ENCODE results near the gene OSCP1. TPM values are rescaled to one million over a fixed set of nuclear protein-coding genes. Genes with fewer than 3 reads are reported as not detected.

Gene OSCP1
- total RNA-seq, 2 experiments from 2014 or later: 1.3 to 1.7 TPM

DNA sequence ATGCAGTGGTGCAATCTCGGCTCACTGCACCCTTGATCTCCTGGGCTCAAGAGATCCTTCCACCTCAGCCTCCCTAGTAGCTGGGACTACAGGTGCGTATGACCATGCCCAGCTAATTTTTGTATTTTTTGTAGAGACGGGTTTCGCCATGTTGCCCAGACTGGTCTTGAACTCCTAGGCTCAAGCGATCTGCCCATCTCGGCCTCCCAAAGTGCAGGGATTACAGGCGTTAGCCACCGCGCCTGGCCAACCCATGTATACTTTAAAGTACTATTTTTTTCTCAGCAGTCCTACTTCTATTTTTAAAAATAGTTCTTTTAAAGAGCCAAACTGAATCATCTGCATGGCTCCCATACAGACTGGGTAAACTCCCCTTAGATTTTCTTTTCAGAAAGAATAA is 68.0 kb downstream of the OSCP1 start:
- H3K36me3 Mint-ChIP-seq (ENCODE audit: low read depth): peaks cover 33% of the 10 kb centered on the region
- H3K27ac Mint-ChIP-seq: no peak overlapping the region
- peaks cover 69% of the 10 kb centered on the region for H3K4me1 Mint-ChIP-seq
- ChIA-PET POLR2A (no interaction called here), CTCF (interaction anchor here (1.9 to 7.2 kb wide), 2 partner anchors 10 to 14 kb away, joined by 6 to 66 read pairs; no protein-coding TSS in a partner anchor)
- H3K4me3 Mint-ChIP-seq: no peak overlapping the region
- DNase-seq: no peak
- H3K27me3 Mint-ChIP-seq: no peaks in the 10 kb centered on the region
- H3K9me3 Mint-ChIP-seq: no peaks in the 10 kb centered on the region

DNA sequence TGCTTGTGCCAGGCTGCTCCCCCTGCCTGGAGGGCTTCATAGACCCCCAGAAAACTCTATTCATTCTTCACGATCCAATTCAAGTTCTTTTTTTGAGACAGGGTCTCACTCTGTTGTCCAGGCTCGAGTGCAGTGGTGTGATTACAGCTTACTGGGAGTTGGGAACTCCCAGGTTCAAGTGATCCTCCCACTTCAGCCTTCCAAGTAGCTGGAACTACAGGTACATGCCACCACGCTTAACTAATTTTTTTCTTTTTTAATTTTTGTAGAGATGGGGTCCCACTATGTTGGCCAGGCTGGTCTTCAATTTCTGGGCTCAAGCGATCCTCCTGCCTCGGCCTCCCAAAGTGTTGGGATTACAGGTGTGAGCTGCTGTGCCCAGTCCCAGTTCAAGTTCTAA is 68.8 kb downstream of the OSCP1 start:
- peak overlapping the region; percentile 54 for H3K27ac Mint-ChIP-seq
- ChIA-PET POLR2A (no interaction called here), CTCF (interaction anchor here (0.6 to 1.9 kb wide), 3 partner anchors 9 to 192 kb away, joined by 3 to 6 read pairs (median 4); no protein-coding TSS in a partner anchor)
- DNase-seq: no peak
- H3K4me3 Mint-ChIP-seq: no peak overlapping the region
- H3K36me3 Mint-ChIP-seq (ENCODE audit: low read depth): peaks cover 33% of the 10 kb centered on the region
- H3K4me1 Mint-ChIP-seq: peaks cover 63% of the 10 kb centered on the region
- H3K27me3 Mint-ChIP-seq: no peaks in the 10 kb centered on the region
- no peaks in the 10 kb centered on the region for H3K9me3 Mint-ChIP-seq

DNA sequence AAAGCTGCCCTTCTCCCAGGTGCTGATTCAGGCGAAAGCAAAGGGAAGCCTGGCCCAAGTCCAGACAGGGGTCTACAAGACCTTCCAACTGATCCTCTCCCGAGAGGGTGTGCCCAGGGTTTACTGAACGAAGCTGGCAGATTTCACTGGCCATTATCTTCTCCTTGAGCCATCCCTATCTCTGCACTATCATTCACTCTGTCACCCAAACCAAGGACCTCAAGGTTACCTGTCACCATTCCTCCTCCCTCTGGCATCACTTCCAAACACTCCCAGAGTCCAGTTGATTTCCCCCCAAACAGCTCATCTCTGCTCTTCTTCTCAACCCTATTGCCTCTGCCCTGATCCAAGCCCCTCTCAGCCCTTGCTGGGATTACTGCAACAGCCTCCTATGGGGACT is 69.5 kb downstream of the OSCP1 start:
- ChIA-PET CTCF (interaction anchor here (0.6 to 1.6 kb wide), 2 partner anchors 12 to 191 kb away, joined by 3 to 4 read pairs; no protein-coding TSS in a partner anchor), POLR2A (no interaction called here)
- Mint-ChIP-seq H3K4me1 (peaks cover 70% of the 10 kb centered on the region), H3K36me3 (ENCODE audit: low read depth) (peaks cover 39% of the 10 kb centered on the region), H3K4me3 (no peak overlapping the region), H3K27ac (peak overlapping the region; percentile 54), H3K9me3 (no peaks in the 10 kb centered on the region), H3K27me3 (no peaks in the 10 kb centered on the region)
- DNase-seq: no peak

- no peak for DNase-seq
- CTCF ChIA-PET: interaction anchor here (1.6 kb wide), 1 partner anchor 12 kb away, joined by 4 read pairs; no protein-coding TSS in a partner anchor
- Mint-ChIP-seq H3K36me3 (ENCODE audit: low read depth) (peaks cover 40% of the 10 kb centered on the region), H3K4me3 (no peak overlapping the region), H3K4me1 (peaks cover 74% of the 10 kb centered on the region), H3K27ac (peak overlapping the region; percentile 40), H3K9me3 (no peaks in the 10 kb centered on the region), H3K27me3 (no peaks in the 10 kb centered on the region)
- POLR2A ChIA-PET: interaction anchor here (0.7 kb wide), 1 partner anchor 11 kb away, joined by 3 read pairs; no protein-coding TSS in a partner anchor
Measured at GRCh38 chr1:36380143-36380619, 70.1 kb downstream of the OSCP1 start.

GRCh38 chr1:36377791-36378492 is 72.3 kb downstream of the OSCP1 start:
- Mint-ChIP-seq H3K9me3 (no peaks in the 10 kb centered on the region), H3K4me1 (peaks cover 77% of the 10 kb centered on the region)

GRCh38 chr1:36372617-36373016 is 77.6 kb downstream of the OSCP1 start:
- ChIA-PET CTCF (interaction anchor here (0.6 to 1.1 kb wide), 2 partner anchors 10 to 11 kb away, joined by 3 to 6 read pairs; no protein-coding TSS in a partner anchor), POLR2A (no interaction called here)
- no peak overlapping the region for H3K4me3 Mint-ChIP-seq
- peaks cover 70% of the 10 kb centered on the region for H3K4me1 Mint-ChIP-seq
- no peaks in the 10 kb centered on the region for H3K27me3 Mint-ChIP-seq
- peaks cover 24% of the 10 kb centered on the region for H3K36me3 Mint-ChIP-seq (ENCODE audit: low read depth)
- peak overlapping the region; percentile 99 for H3K27ac Mint-ChIP-seq
- H3K9me3 Mint-ChIP-seq: no peaks in the 10 kb centered on the region
- DNase-seq: no peak

More at GRCh38 chr1:36377791-36378492, 72.3 kb downstream of the OSCP1 start:
- H3K4me3 Mint-ChIP-seq: peak overlapping the region; percentile 13
- H3K27me3 Mint-ChIP-seq: no peaks in the 10 kb centered on the region
- no peak for DNase-seq
- peaks cover 29% of the 10 kb centered on the region for H3K36me3 Mint-ChIP-seq (ENCODE audit: low read depth)
- peak overlapping the region; percentile 87 for H3K27ac Mint-ChIP-seq
- ChIA-PET CTCF (interaction anchor here (1.0 kb wide), 1 partner anchor 11 kb away, joined by 5 read pairs; no protein-coding TSS in a partner anchor), POLR2A (interaction anchor here (1.1 to 2.4 kb wide), 4 partner anchors 11 to 86 kb away, joined by 4 to 9 read pairs (median 5); partner anchors contain the start of genes LSM10 and MRPS15)

DNA sequence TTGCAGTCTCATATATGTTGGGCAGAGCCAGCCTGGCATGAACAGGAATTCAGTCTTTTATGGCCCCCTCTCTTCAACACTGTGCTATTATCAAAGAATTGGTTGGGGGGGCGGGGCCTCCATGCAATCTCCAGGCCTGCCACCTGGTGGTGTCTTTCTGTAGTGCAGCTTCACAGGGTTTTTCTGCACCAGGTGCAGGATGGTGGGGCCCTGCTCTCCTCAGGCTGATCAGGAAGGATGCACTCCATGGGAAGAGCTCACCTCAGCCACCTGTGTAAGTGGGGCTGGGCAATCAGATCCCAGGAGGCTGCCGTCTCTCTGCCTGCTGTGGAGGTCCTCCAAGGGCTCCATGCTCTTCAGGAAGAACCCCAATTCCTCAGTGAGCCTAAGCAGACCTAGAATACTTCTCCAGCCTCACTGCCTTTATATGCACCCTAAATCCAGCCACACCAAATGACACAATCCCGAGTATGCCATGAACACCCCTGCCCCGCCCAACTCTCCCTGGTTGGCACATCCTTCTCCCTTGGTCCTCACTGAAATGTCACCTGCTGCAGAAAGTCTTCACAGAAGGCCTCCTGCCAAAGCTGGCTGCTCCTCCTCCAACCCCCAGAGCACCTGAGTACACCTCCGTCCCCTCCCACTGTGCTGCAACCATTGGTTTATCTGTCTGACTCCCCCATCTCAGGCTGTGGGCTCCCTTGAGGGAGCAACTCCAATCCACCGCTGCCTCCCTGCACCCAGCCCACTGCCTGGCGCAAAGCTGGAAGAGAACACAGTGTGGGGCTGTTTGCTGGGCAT is 81.0 kb downstream of the OSCP1 start:
- peak; percentile 86 for DNase-seq
- H3K36me3 Mint-ChIP-seq (ENCODE audit: low read depth): peaks cover 33% of the 10 kb centered on the region
- H3K4me3 Mint-ChIP-seq: no peak overlapping the region
- no peaks in the 10 kb centered on the region for H3K9me3 Mint-ChIP-seq
- CTCF ChIA-PET: interaction anchor here (0.6 to 4.7 kb wide), 22 partner anchors 9 to 219 kb away, joined by 3 to 66 read pairs (median 4); partner anchors contain the start of genes LSM10, STK40, THRAP3 and TRAPPC3
- POLR2A ChIA-PET: interaction anchor here (1.0 to 5.8 kb wide), 8 partner anchors 10 to 84 kb away, joined by 3 to 57 read pairs (median 6); partner anchors contain the start of genes EVA1B, LSM10 and STK40
- H3K4me1 Mint-ChIP-seq: peaks cover 72% of the 10 kb centered on the region
- H3K27ac Mint-ChIP-seq: peak overlapping the region; percentile 56
- no peaks in the 10 kb centered on the region for H3K27me3 Mint-ChIP-seq

Other genes starting within 250 kb of the OSCP1 start
- gene THRAP3, start 226.0 kb downstream of the OSCP1 start, total RNA-seq: 100 to 1,000 TPM; 128 to 133 TPM
- 10 to 100 TPM; 18.9 to 19.3 TPM for gene SH3D21, start 144.1 kb downstream of the OSCP1 start, total RNA-seq
- gene EVA1B, start 126.8 kb downstream of the OSCP1 start, total RNA-seq: 10 to 100 TPM; 25.5 to 28.7 TPM
- 10 to 100 TPM; 75.2 to 76.8 TPM for gene STK40, start 64.5 kb downstream of the OSCP1 start, total RNA-seq
- gene LSM10, start 52.5 kb downstream of the OSCP1 start, total RNA-seq: 10 to 100 TPM; 41.4 TPM
- 10 to 100 TPM; 92.3 to 99.9 TPM for gene MRPS15, start 13.9 kb upstream of the OSCP1 start, total RNA-seq
- under 1 TPM; 0.43 TPM for gene CSF3R, start 32.5 kb upstream of the OSCP1 start, total RNA-seq

All from activated CD4-positive, alpha-beta memory T cell treated with anti-CD3 and anti-CD28 coated beads, Interleukin-2, amount 10 ng/mL, durations not matched to agents 7 days and 5 days (primary cell).